VCaP (cell line): ENCODE data around the gene PFKFB2.

Experiments used
- H3K27ac ChIP-seq: fragments of 450-650 bp; 2 replicates; pipeline ENCODE4 v1.5.1; 2017
- CTCF ChIP-seq: fragments of 450-650 bp; conservative IDR thresholded peaks from 2 replicates; pipeline ENCODE4 v1.5.1; 2017; ENCODE audit warnings: mild to moderate bottlenecking, moderate library complexity

PFKFB2 gene

GRCh38 chr1:207024202-207025145 lies 28.6 kb upstream of the PFKFB2 start:
- H3K27ac ChIP-seq, result peak overlapping the region; percentile 100
- no peak for TF ChIP-seq CTCF

- peak overlapping the region; percentile 100 for H3K27ac ChIP-seq
- TF ChIP-seq CTCF, result no peak
Measured at GRCh38 chr1:207025146-207025880, 27.8 kb upstream of the PFKFB2 start.

GRCh38 chr1:207026104-207026534 lies 27.0 kb upstream of the PFKFB2 start:
- no peak for TF ChIP-seq CTCF
- H3K27ac ChIP-seq, result peak overlapping the region; percentile 100

GRCh38 chr1:207027206-207027777 lies 25.8 kb upstream of the PFKFB2 start:
- TF ChIP-seq CTCF, result no peak

GRCh38 chr1:207027921-207028320 lies 25.2 kb upstream of the PFKFB2 start:
- H3K27ac ChIP-seq, result peak overlapping the region; percentile 100
- TF ChIP-seq CTCF, result no peak

More at GRCh38 chr1:207027206-207027777, 25.8 kb upstream of the PFKFB2 start:
- H3K27ac ChIP-seq, result peak overlapping the region; percentile 100

- peak overlapping the region; percentile 100 for H3K27ac ChIP-seq
- TF ChIP-seq CTCF, result no peak
Measured at GRCh38 chr1:207028884-207029650, 24.0 kb upstream of the PFKFB2 start.
